ENCODE data around the gene CRLF1.

- TF ChIP-seq ZNF133 (tag by site-specific recombination; IDR thresholded peaks at IDR 0.05) = no peak
- no peak for TF ChIP-seq ZNF138 (tag by site-specific recombination; IDR thresholded peaks at IDR 0.05; ENCODE audit: borderline replicate concordance)
- no peak for TF ChIP-seq ZNF350 (tag by site-specific recombination; IDR thresholded peaks at IDR 0.05)
- no peak for TF ChIP-seq IKZF3 (tag by site-specific recombination; IDR thresholded peaks at IDR 0.05)
Observed at GRCh38 chr19:18593367-18594095, 13.1 kb downstream of the CRLF1 start.
